Endothelial cell (in vitro differentiated cells): ENCODE results near the gene ABLIM2. TPM values are rescaled to one million over a fixed set of nuclear protein-coding genes. Genes with fewer than 3 reads are reported as not detected.

Source experiments
- DNase-seq: peaks from one replicate; pipeline ENCODE4 v3.0.0; 2021; ENCODE audit warnings: low spot score
- H3K27ac Mint-ChIP-seq: one replicate; pipeline ENCODE4 v1.8.0; 2021; ENCODE audit warnings: mixed read lengths, inconsistent platforms; ENCODE audit not compliant: unreplicated experiment
- H3K27me3 Mint-ChIP-seq: one replicate; pipeline ENCODE4 v1.8.0; 2021; ENCODE audit warnings: mild to moderate bottlenecking, moderate library complexity, mixed read lengths, inconsistent platforms; ENCODE audit not compliant: unreplicated experiment
- H3K36me3 Mint-ChIP-seq: one replicate; pipeline ENCODE4 v1.8.0; 2021; ENCODE audit warnings: mild to moderate bottlenecking, low read depth, mixed read lengths, inconsistent platforms; ENCODE audit not compliant: unreplicated experiment
- H3K4me1 Mint-ChIP-seq: one replicate; pipeline ENCODE4 v1.8.0; 2021; ENCODE audit warnings: mild to moderate bottlenecking, mixed read lengths, inconsistent platforms; ENCODE audit not compliant: unreplicated experiment
- H3K4me3 Mint-ChIP-seq: one replicate; pipeline ENCODE4 v1.8.0; 2021; ENCODE audit warnings: mild to moderate bottlenecking, mixed read lengths, inconsistent platforms; ENCODE audit not compliant: unreplicated experiment
- H3K9me3 Mint-ChIP-seq: one replicate; pipeline ENCODE4 v1.8.0; 2021; ENCODE audit warnings: mixed read lengths, inconsistent platforms; ENCODE audit not compliant: unreplicated experiment
- total RNA-seq: library from RNA; stranded (reverse); fragmentation: NEBNext Ultra II Directional; extraction: Animal tissue kit (Norgen Biotek cat#: 25700); gene quantifications from one replicate; pipeline ENCODE4 v1.2.1, GENCODE V29; 2021; ENCODE audit not compliant: unreplicated experiment
- TF ChIP-seq, protein P1 (sequence below): fragments of 200-600 bp; sonication (generic); IDR thresholded peaks from one replicate; pipeline ENCODE4 v1.5.0; 2021; ENCODE audit warnings: antibody characterized with exemption; ENCODE audit not compliant: unreplicated experiment

The ABLIM2 gene
- total RNA-seq, 1 donor from 2014 or later = 0.74 TPM

DNA sequence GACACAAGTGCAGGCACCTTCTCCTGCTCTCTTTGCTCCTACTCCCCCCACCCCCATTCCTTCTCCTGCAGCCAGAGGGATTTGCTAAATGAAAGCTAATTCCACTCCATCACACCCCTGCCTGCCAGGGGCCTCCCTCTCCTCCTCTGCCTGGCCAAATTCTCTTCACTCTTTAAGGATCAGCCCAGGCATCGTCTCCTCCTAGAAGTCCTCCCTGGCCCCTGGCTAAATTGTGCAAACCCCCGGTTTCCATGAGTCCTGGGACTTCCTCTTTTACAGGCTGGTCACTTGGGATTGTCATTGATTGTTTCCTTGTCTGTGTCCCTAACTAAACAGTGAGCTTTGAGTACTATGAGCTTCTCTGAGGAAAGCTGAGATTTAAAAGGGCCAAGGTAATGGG lies 8.7 kb upstream of the ABLIM2 start:
- Mint-ChIP-seq H3K36me3 (no peaks in the 10 kb centered on the region), H3K9me3 (no peaks in the 10 kb centered on the region), H3K4me1 (peaks cover 3% of the 10 kb centered on the region), H3K27ac (no peak overlapping the region), H3K27me3 (peaks cover 8% of the 10 kb centered on the region), H3K4me3 (no peak overlapping the region)
- no peak for DNase-seq
- TF ChIP-seq, protein P1, sequence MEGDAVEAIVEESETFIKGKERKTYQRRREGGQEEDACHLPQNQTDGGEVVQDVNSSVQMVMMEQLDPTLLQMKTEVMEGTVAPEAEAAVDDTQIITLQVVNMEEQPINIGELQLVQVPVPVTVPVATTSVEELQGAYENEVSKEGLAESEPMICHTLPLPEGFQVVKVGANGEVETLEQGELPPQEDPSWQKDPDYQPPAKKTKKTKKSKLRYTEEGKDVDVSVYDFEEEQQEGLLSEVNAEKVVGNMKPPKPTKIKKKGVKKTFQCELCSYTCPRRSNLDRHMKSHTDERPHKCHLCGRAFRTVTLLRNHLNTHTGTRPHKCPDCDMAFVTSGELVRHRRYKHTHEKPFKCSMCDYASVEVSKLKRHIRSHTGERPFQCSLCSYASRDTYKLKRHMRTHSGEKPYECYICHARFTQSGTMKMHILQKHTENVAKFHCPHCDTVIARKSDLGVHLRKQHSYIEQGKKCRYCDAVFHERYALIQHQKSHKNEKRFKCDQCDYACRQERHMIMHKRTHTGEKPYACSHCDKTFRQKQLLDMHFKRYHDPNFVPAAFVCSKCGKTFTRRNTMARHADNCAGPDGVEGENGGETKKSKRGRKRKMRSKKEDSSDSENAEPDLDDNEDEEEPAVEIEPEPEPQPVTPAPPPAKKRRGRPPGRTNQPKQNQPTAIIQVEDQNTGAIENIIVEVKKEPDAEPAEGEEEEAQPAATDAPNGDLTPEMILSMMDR = no peak

DNA sequence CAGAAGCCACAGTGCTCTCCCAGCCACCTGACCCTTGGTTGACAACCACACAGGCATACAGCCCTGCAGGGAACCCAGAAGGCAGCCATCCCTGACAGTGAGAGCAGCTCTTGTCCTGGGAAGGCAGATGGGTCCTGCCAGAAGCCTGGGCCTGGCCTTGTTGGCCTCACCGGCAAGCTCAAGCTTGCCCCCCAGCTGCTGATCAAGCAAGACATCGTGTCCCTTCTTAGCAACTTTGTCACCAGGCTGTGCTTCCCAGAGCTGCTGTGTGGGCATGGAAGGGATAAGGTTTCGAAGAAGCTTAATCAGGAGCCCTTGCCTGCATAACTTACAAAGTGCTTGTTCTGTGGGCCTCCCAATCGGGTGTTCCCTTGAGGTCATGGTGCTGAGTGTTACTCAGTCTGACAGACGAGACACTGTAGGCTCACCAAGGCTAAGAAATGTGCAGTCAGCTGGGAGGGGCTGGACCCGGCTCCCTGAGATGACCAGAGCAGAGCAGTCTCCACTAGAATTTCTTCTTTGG lies 6.8 kb upstream of the ABLIM2 start:
- Mint-ChIP-seq H3K36me3 (no peaks in the 10 kb centered on the region), H3K9me3 (no peaks in the 10 kb centered on the region), H3K27ac (no peak overlapping the region), H3K27me3 (peaks cover 9% of the 10 kb centered on the region), H3K4me1 (peaks cover 3% of the 10 kb centered on the region), H3K4me3 (no peak overlapping the region)
- TF ChIP-seq, protein P1 = no peak
- DNase-seq = no peak

DNA sequence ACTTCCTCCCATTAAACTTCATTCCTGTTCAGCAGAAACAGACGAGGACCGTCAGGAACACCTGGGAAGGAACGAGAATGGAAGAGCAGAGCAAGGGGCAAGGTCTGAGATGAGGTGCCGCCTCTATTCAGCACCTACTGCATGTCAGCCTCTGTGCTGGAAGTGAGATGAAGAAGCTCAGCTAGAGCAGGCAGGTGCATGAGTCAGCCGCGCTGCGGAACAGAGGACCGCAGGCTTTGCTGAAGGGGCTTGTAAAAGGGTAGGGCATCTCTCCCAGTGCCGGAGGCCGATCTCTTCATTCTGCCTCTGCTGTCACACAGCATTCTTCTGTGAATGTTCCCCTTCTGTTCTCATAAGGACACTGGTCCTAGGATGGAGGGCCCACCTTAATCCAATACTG lies 6.1 kb upstream of the ABLIM2 start:
- H3K27ac Mint-ChIP-seq = no peak overlapping the region
- no peaks in the 10 kb centered on the region for H3K36me3 Mint-ChIP-seq
- no peak for DNase-seq
- H3K4me1 Mint-ChIP-seq = peaks cover 3% of the 10 kb centered on the region
- H3K9me3 Mint-ChIP-seq = no peaks in the 10 kb centered on the region
- H3K4me3 Mint-ChIP-seq = no peak overlapping the region
- peaks cover 9% of the 10 kb centered on the region for H3K27me3 Mint-ChIP-seq
- TF ChIP-seq, protein P1 = no peak

DNA sequence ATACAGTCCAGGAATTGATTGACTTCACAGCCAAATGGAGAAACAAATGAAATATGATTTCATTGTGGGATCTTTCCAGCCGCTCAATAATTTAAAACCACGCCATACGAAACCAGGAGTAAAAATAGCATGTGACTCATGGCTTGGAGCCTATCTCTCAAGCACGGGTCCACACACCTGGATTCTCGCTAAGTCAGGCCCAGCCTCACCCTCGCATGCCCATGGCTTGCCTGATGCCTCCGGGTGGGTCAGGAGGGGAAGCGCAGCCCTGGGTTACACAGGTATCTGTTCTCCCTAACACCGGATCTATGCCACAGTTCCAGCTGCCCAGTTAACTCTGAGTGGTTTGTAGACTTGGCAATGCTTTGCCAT lies 5.6 kb upstream of the ABLIM2 start:
- TF ChIP-seq, protein P1 = no peak
- no peaks in the 10 kb centered on the region for H3K9me3 Mint-ChIP-seq
- no peaks in the 10 kb centered on the region for H3K36me3 Mint-ChIP-seq
- no peak overlapping the region for H3K27ac Mint-ChIP-seq
- no peak for DNase-seq
- H3K4me3 Mint-ChIP-seq = no peak overlapping the region
- H3K4me1 Mint-ChIP-seq = peaks cover 5% of the 10 kb centered on the region
- peaks cover 9% of the 10 kb centered on the region for H3K27me3 Mint-ChIP-seq

DNA sequence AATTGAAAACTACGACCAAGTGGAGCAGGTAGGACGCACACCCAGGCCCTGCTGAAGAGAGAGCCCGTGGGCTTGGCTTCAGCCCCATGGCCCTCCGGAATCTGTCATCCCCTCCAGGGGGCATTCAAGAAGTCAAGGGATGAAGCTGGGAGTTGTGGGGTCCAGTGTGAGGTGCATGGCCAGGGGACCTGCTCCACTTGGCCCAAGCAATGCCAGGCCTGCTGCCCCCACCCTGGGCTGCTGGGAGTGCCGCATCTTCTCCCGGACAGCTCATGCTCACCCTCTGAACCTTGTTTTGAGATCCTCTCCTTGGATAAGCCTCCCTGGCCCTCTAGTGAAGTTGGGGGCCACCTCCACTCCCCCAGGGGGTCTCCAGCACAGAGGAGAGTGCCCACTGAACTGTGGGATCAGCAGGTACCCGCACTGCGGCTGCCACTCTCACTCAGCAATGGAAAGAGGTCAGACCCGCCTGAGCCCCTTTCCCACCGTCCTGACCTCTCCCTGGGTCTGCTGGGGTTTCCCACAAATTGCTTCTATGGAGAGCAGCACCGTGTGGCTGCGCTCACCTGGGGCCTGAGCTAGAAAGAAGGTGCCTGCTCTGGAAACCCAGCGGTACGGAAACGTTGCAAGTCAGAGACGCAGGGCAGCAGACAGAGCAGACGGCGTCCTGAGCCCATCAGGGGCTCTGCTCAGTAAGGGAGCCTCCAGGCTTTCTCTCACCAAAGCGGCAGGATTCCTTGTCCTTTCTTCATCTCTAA lies 5.0 kb upstream of the ABLIM2 start:
- H3K4me3 Mint-ChIP-seq = no peak overlapping the region
- no peaks in the 10 kb centered on the region for H3K9me3 Mint-ChIP-seq
- H3K4me1 Mint-ChIP-seq = peaks cover 8% of the 10 kb centered on the region
- TF ChIP-seq, protein P1 = no peak
- H3K27ac Mint-ChIP-seq = no peak overlapping the region
- DNase-seq = no peak
- no peaks in the 10 kb centered on the region for H3K36me3 Mint-ChIP-seq
- H3K27me3 Mint-ChIP-seq = peaks cover 12% of the 10 kb centered on the region
